ENCODE measurements around the gene UBXN11.

The UBXN11 gene
- 10.1 to 75.9 (median 37.0) reads per million in 17 experiments for total RNA-seq

- DNase-seq: peak; percentile 92 to 96 (median 94)
Measured at GRCh38 chr1:26306290-26307229, at the start of gene UBXN11. Gene UBXN11, minus strand, starts transcription at chr1:26306636. Its CDS starts 3,753 bp downstream, at chr1:26302883.

GRCh38 chr1:26356106-26356505 is 49.7 kb upstream of the UBXN11 start:
- DNase-seq: no peak

- DNase-seq: no peak
Measured at GRCh38 chr1:26354972-26355371, 48.5 kb upstream of the UBXN11 start.

- no peak for DNase-seq
Measured at GRCh38 chr1:26353976-26354820, 47.8 kb upstream of the UBXN11 start, which contains the start of gene CRYBG2. Gene CRYBG2, minus strand, starts transcription at chr1:26354130. Its CDS starts 7,473 bp downstream, at chr1:26346657.

GRCh38 chr1:26353210-26353859 is 46.9 kb upstream of the UBXN11 start:
- DNase-seq: no peak

- DNase-seq: no peak
Measured at GRCh38 chr1:26352338-26352679, 45.9 kb upstream of the UBXN11 start.

- no peak for DNase-seq
Measured at GRCh38 chr1:26351590-26352337, 45.3 kb upstream of the UBXN11 start.

GRCh38 chr1:26350701-26351589 is 44.5 kb upstream of the UBXN11 start:
- no peak for DNase-seq

GRCh38 chr1:26350343-26350700 is 43.9 kb upstream of the UBXN11 start:
- DNase-seq: no peak

- DNase-seq: no peak
Measured at GRCh38 chr1:26349877-26350244, 43.4 kb upstream of the UBXN11 start.

GRCh38 chr1:26349188-26349876 is 42.9 kb upstream of the UBXN11 start:
- DNase-seq: no peak

- DNase-seq: peak in 1 of 4 experiments; percentile 34
Measured at GRCh38 chr1:26346274-26347033, 40.0 kb upstream of the UBXN11 start.

GRCh38 chr1:26345718-26346117 is 39.3 kb upstream of the UBXN11 start:
- no peak for DNase-seq

- no peak for DNase-seq
Measured at GRCh38 chr1:26344147-26344920, 37.9 kb upstream of the UBXN11 start.

GRCh38 chr1:26340047-26340481 is 33.6 kb upstream of the UBXN11 start:
- no peak for DNase-seq

GRCh38 chr1:26338670-26339069 is 32.2 kb upstream of the UBXN11 start:
- peak in 1 of 4 experiments; percentile 1 for DNase-seq

- no peak for DNase-seq
Measured at GRCh38 chr1:26337625-26338024, 31.2 kb upstream of the UBXN11 start.

GRCh38 chr1:26337206-26337535 is 30.7 kb upstream of the UBXN11 start:
- DNase-seq: no peak
